Stimulated activated CD4-positive, alpha-beta T cell treated with anti-CD3 and anti-CD28 coated beads, Interleukin-4, amount 100 ng/mL, for 4 hours (primary cell): ENCODE data around the gene SMC4.

Source experiments
- DNase-seq, 2 experiments: peaks; one replicate each; pipeline ENCODE4 v3.0.0-alpha.2; 2020

The SMC4 gene

GRCh38 chr3:160480931-160481330 is 81.5 kb downstream of the SMC4 start:
- no peak for DNase-seq

DNA sequence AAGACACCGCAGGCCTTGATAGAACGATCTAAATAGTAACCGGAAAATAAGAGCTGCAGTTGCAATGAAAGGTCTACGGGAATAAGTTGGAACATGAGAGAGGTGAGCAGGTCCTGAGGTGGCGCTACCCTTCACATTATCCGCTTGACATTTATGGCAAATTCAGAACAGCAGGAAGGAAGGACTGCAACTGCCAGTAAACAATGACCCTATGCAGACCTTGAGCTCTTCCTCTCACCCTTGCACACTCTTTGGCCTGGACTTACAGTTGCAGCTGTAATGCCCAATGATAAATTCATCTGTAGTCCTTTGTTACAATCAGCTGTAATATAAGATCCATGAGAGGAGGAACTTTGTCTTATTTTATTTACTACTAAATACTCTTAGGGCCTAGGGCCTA is 82.4 kb downstream of the SMC4 start:
- no peak for DNase-seq

GRCh38 chr3:160482796-160483195 is 83.3 kb downstream of the SMC4 start:
- DNase-seq, result no peak
